Skin epidermis (tissue), 12 donors: ENCODE results near the gene CNTNAP5.

ENCODE experiments used
- H3K27ac ChIP-seq, 21 experiments: fragments of 200-600 bp; sonication (generic) in 11 of 21; one replicate each; pipeline ENCODE4 v1.5.0; 2020; ENCODE audit warnings: mild to moderate bottlenecking in 3 of 21, inconsistent platforms in 2 of 21, moderate library complexity in 2 of 21
- H3K4me3 ChIP-seq, 7 experiments: fragments of 200-600 bp; sonication (generic) in 2 of 7; one replicate each; pipeline ENCODE4 v1.5.0; 2020; ENCODE audit warnings: inconsistent platforms in 2 of 7, mild to moderate bottlenecking in 2 of 7, moderate library complexity in 1 of 7

The CNTNAP5 gene

DNA sequence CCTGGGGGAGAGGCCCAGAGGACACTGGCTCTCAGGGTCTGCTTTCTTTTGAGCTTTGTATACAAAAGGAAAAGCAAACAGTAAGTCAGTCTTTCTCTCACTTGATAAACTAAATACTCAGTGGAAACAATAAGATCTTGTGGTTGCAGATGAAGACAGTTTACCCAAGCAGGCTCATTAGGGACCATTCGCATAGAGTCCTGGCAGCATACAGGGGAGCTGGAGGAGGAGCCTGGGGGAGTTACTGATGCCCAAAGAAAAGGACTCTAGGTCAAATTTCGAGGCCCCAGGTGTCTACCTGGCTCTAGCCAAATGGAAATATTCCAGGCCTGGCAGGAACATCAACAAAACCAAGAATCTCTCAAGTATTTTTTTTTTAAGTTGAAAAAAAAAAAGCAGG, 225.3 kb downstream of the CNTNAP5 start:
- no peak overlapping the region for H3K27ac ChIP-seq
- no peak overlapping the region for H3K4me3 ChIP-seq

DNA sequence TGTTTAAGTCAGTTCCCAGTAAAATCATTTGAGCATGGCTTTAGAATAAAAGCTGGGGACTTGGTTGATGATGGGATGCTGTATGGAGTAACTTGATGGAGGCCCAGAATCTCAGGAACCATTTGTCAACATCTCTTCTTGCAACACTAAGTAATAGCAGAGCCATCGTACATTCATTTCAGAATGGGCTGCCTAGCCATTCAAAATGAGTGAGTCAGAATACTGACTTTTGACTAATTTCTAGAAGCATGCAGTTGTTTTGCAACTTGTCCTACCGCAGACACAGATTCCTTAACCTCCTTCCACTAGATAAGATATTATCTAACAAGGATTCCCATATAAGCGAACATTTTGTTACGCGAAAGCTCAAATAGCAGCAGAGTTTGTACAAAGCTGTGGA, 229.5 kb downstream of the CNTNAP5 start:
- Histone ChIP-seq H3K4me3 (no peak overlapping the region), H3K27ac (no peak overlapping the region)

- Histone ChIP-seq H3K4me3 (no peak overlapping the region), H3K27ac (no peak overlapping the region)
Observed at GRCh38 chr2:124257120-124257519, 232.0 kb downstream of the CNTNAP5 start.

- no peak overlapping the region for H3K4me3 ChIP-seq
- no peak overlapping the region for H3K27ac ChIP-seq
Observed at GRCh38 chr2:124258140-124258880, 233.2 kb downstream of the CNTNAP5 start.

DNA sequence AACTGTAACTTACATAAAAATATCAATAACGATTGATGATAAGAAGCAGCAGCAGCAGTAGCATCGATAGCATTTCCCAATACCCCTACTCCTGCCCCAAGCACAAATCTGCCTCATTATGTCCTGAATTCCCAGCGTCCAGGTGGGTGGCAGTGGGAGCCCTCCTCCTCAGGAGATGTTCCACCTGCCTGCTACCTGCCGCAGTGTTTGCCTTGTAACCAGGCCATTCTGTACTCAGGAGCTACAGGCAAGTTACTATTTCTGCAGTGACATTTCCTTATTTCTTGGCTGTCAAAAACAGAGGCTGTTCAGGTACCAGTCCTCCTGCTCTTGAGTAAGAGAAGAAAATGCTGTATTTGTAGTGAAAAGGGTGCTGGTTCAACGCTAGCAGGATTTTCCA, 236.4 kb downstream of the CNTNAP5 start:
- H3K27ac ChIP-seq: no peak overlapping the region
- no peak overlapping the region for H3K4me3 ChIP-seq

GRCh38 chr2:124264551-124265091, 239.5 kb downstream of the CNTNAP5 start:
- no peak overlapping the region for H3K27ac ChIP-seq
- no peak overlapping the region for H3K4me3 ChIP-seq

- Histone ChIP-seq H3K4me3 (no peak overlapping the region), H3K27ac (no peak overlapping the region)
Observed at GRCh38 chr2:124267794-124268193, 242.7 kb downstream of the CNTNAP5 start.

DNA sequence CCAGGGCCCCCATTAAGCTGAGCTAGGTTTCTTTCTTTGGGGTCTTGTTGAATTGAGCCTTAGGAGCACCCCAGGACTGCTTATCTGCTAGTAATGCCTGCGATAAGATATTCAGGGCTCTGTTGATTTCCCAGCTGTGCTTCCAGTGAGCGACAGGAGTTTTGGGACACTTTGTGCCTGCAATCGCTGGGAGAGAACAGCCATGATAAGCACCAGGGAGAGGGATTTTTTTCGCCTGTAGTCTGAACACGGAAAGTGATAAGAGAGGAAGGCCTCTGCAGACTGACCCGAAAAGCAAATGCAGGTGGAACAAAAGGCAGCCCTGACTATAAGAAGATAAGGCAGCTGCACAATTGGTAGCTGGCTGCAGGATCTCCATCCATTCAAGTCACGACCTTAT, 244.3 kb downstream of the CNTNAP5 start:
- no peak overlapping the region for H3K27ac ChIP-seq
- no peak overlapping the region for H3K4me3 ChIP-seq

DNA sequence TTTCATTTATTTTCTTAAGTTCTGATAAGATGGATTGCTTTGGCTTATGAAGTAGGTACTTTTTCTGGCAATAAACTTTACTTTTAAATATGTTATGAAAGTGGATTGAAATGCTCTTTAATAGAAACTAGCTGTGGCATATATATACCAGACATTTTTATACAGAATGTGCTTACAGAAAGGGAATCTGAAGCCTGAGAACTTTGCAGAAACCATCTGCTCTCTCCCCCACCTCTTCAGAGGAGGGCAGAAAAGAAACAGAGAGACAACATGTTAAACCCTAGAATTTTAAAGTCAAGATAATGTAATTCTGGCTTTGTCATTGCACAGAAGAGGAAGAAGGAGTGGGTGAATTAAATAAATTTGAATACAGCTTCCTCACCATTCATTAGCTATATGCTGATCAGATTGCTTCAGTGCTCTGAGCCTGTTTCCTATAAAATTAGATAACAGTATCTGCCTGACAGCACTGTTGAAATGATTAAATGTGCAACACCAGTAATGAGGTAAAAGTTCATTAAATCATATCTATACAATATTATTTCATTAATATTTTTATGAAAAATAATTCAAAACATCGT, 247.3 kb downstream of the CNTNAP5 start:
- H3K27ac ChIP-seq: no peak overlapping the region
- H3K4me3 ChIP-seq: no peak overlapping the region

GRCh38 chr2:124281541-124281940, 256.5 kb downstream of the CNTNAP5 start:
- H3K27ac ChIP-seq: no peak overlapping the region
- no peak overlapping the region for H3K4me3 ChIP-seq

DNA sequence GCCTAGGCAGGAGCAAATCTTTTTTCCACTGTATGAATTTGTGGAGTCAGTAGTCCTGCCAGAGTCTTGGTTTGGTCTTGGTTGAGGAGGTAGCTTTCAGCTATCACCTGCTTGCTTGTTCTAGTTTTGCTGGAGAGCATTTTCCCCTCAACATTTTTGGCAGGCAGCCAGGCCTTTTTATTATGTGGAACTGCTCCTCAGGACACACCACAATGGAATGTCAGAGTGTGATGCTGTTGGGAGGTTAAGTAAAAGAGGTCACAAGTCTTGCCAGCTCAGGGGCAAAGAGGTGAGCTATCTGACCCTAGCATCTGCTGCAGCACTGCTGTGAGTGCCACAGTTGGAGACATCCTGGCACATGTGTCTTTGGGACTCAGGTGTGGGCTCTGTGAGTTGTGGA, 258.0 kb downstream of the CNTNAP5 start:
- no peak overlapping the region for H3K4me3 ChIP-seq
- H3K27ac ChIP-seq: no peak overlapping the region

GRCh38 chr2:124286089-124286783, 261.1 kb downstream of the CNTNAP5 start:
- H3K27ac ChIP-seq: no peak overlapping the region
- no peak overlapping the region for H3K4me3 ChIP-seq

GRCh38 chr2:124289060-124289459, 264.0 kb downstream of the CNTNAP5 start:
- H3K4me3 ChIP-seq: no peak overlapping the region

DNA sequence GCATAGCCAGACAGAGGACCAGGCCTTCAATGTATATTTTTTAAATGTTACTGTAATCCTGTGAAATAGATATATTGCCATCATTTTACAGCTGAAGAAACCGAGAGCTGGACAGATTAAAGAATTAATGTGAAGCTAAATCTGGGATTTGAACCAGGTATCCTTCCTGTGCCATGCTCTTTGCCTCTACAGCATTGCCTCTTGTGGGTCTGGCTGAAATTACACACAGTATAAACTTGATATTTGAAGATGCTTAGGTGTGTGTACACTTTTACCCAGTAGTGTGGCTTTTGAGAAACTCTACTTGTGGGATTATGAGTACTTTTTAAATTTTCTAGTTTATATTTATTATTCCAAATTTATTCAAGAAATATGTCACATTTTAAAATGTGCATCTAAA, 264.5 kb downstream of the CNTNAP5 start:
- no peak overlapping the region for H3K27ac ChIP-seq

More at GRCh38 chr2:124289060-124289459, 264.0 kb downstream of the CNTNAP5 start:
- no peak overlapping the region for H3K27ac ChIP-seq

DNA sequence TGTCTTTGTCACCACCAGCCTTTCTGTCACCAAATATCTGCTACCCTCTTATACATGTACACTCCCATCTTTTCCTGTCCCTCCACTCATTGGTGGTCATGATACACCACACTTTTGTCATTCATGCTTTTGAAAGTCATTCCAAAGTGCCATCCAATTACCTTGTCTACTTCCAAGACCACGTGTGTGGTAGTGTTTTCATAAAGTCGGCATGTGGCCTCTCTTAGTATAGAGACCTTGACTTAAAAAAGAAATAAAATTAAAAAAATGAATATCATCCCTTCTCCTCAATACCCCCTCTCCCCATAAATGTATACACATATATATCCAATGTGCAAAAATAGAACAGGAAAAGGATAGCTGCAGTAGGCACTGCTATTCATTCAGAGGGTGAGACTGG, 271.4 kb downstream of the CNTNAP5 start:
- no peak overlapping the region for H3K4me3 ChIP-seq

More for the DNA sequence above, 264.5 kb downstream of the CNTNAP5 start:
- H3K4me3 ChIP-seq: no peak overlapping the region

DNA sequence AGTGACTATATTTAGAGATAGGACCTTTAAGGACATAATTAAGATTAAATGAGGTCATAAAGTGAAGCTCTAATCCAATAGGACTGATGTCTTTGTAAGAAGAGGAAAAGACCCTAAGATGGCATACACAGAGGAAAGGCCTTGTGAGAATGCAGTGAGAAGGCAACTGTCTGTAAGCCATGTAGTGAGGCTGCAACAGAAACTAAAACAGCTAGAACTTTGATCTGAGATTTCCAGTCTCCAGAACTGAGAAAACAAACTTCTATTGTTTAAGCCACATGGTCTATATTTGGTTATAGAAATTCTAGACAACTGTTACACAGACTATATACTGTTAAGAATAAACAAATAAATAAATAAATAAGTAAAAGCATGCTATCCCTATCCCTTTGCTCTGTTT, 276.8 kb downstream of the CNTNAP5 start:
- Histone ChIP-seq H3K27ac (no peak overlapping the region), H3K4me3 (no peak overlapping the region)

More for the DNA sequence above, 271.4 kb downstream of the CNTNAP5 start:
- H3K27ac ChIP-seq: no peak overlapping the region

GRCh38 chr2:124308319-124309062, 283.4 kb downstream of the CNTNAP5 start:
- Histone ChIP-seq H3K27ac (no peak overlapping the region), H3K4me3 (no peak overlapping the region)

DNA sequence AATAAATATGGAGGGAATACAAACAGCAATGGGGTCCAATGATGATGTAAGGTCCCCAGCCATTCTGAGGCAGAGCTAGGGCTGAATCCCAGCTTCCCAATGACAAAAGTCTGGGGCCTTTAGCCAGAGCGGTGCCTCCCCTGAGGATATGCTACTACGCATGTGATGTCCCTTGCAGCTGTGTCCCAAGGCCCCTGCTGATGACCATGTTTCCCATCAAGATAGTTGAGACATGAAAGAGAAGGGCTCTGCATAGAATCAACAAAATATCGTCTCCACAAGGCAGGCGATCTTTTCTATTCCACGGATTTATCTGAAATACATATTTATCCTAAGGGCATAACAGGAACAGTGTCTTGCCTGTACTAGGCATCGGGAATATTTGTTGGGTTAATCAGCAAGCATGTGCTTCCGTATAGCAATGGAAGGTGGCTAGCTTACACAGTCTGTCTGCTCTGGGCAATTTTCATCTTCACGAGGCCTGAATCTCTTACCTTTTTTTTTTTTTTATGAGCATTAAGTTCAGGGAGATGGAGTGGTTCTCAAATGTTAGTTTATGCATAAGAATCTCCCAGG, 284.6 kb downstream of the CNTNAP5 start:
- H3K27ac ChIP-seq: no peak overlapping the region
- H3K4me3 ChIP-seq: no peak overlapping the region

DNA sequence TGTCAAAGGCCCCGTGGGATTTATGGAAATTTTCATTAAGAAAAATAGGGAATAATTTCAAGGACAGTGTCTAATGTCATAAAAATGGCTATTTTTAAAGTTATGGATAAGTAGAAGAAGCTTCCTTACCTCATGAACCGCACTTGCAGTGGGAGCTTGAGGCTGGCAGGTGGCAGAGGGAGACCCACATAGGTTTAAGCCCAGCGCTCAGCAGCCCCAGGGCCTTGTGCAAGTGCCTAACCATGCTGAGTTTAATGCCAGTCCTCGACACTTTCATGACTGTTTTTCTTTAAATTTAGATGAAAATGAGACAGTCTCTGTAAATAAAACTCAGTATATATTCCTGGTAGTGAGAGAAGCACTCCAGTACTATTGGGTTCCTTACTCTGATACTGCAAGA, 285.6 kb downstream of the CNTNAP5 start:
- H3K4me3 ChIP-seq: no peak overlapping the region
- H3K27ac ChIP-seq: no peak overlapping the region

GRCh38 chr2:124314084-124314483, 289.0 kb downstream of the CNTNAP5 start:
- Histone ChIP-seq H3K4me3 (no peak overlapping the region), H3K27ac (no peak overlapping the region)
